A549 (cell line): ENCODE results near the gene TRPC3. TPM values are rescaled to one million over a fixed set of nuclear protein-coding genes. Genes with fewer than 3 reads are reported as not detected.

ENCODE experiments used
- ATAC-seq, 2 experiments: fragments of 200-7000 bp in 1 of 2; fragments of >200 bp in 1 of 2; cut with Nextera tagmentation in 1 of 2; cut with Tn5 transposase in 1 of 2; 3 replicates each; pipeline versions ENCODE4 v1.8.0 to v1.9.1; 2018 to 2020; ENCODE audit warnings: mild to moderate bottlenecking in 1 of 2, moderate library complexity in 1 of 2
- CTCF ChIA-PET: fragments of 300-600 bp; sonication (Branson Sonifier 250); formaldehyde crosslinking; extraction: SDS; loops from one replicate; lab custom pipeline; 2021; ENCODE audit warnings: antibody characterized with exemption, inconsistent platforms; lab: Yijun Ruan, JAX
- POLR2A ChIA-PET: fragments of 350-600 bp; formaldehyde crosslinking; extraction: SDS; loops from one replicate; lab custom pipeline; 2021; ENCODE audit warnings: antibody characterized with exemption, inconsistent platforms; lab: Yijun Ruan, JAX
- DNase-seq, 2 experiments: peaks; one replicate each; pipeline versions ENCODE4 v3.0.0 to v3.0.0-alpha.2; 2011 to 2016; ENCODE audit warnings: low read depth in 1 of 2, low spot score in 1 of 2
- FAIRE-seq: peaks from 2 replicates; lab custom pipeline; 2011; peaks lifted over from hg19 to GRCh38; lab: Jason Lieb, UNC
- H3K27ac ChIP-seq, 2 experiments: fragments of >200 bp; sonication (Bioruptor Twin); formaldehyde crosslinking; 3 replicates each; pipeline ENCODE4 v1.5.1; 2016 to 2017
- H3K4me1 ChIP-seq: fragments of >200 bp; sonication (Bioruptor Twin); formaldehyde crosslinking; 3 replicates; pipeline ENCODE4 v1.6.1; 2016
- H3K4me2 ChIP-seq: fragments of >200 bp; sonication (Bioruptor Twin); formaldehyde crosslinking; 3 replicates; pipeline ENCODE4 v1.6.1; 2016
- H3K4me3 ChIP-seq: fragments of >200 bp; sonication (Bioruptor Twin); formaldehyde crosslinking; 3 replicates; pipeline ENCODE4 v1.5.1; 2016
- H3K9me3 ChIP-seq: fragments of >200 bp; sonication (Bioruptor Twin); formaldehyde crosslinking; 3 replicates; pipeline ENCODE4 v1.6.1; 2016
- ATOH8 ChIP-seq: fragments of 250-450 bp; sonication (Bioruptor Pico); IDR thresholded peaks from 2 replicates; pipeline ENCODE4 v1.5.0; 2020; ENCODE audit warnings: low read depth, mild to moderate bottlenecking, moderate library complexity
- BCL3 ChIP-seq: fragments of >200 bp; sonication (Bioruptor Twin); formaldehyde crosslinking; IDR thresholded peaks from 3 replicates; pipeline ENCODE4 v1.6.1; 2016
- CBX8 ChIP-seq: fragments of 200-600 bp; sonication (generic); IDR thresholded peaks from 2 replicates; pipeline ENCODE4 v1.6.1; 2016
- CEBPB ChIP-seq, 2 experiments: fragments of >200 bp in 1 of 2; sonication (Bioruptor Twin) in 1 of 2; formaldehyde crosslinking in 1 of 2; IDR thresholded peaks; 2 replicates each; pipeline ENCODE4 v1.6.1; 2012 to 2016
- CHD2 ChIP-seq: fragments of 150-350 bp; IDR thresholded peaks from 2 replicates; pipeline ENCODE4 v1.6.1; 2014; ENCODE audit warnings: low read length; ENCODE audit not compliant: partially characterized antibody
- CHD4 ChIP-seq: fragments of 200-600 bp; sonication (generic); IDR thresholded peaks from 2 replicates; pipeline ENCODE4 v1.6.1; 2016; ENCODE audit warnings: antibody characterized with exemption, mild to moderate bottlenecking, borderline replicate concordance
- E2F6 ChIP-seq: IDR thresholded peaks from 2 replicates; pipeline ENCODE4 v1.6.1; 2012; ENCODE audit warnings: low read depth, borderline replicate concordance
- FOSB ChIP-seq: fragments of 250-450 bp; sonication (Bioruptor Pico); IDR thresholded peaks from 2 replicates; pipeline ENCODE4 v1.5.0; 2020; ENCODE audit warnings: mild to moderate bottlenecking, moderate library complexity
- FOXS1 ChIP-seq: fragments of 250-450 bp; sonication (Bioruptor Pico); IDR thresholded peaks from 2 replicates; pipeline ENCODE4 v1.5.0; 2020; ENCODE audit warnings: mild to moderate bottlenecking, moderate library complexity
- HDAC2 ChIP-seq: fragments of 200-600 bp; sonication (generic); IDR thresholded peaks from 2 replicates; pipeline ENCODE4 v1.6.1; 2016
- HOXB13 ChIP-seq: fragments of 250-450 bp; sonication (Bioruptor Pico); IDR thresholded peaks from 2 replicates; pipeline ENCODE4 v1.5.0; 2020; ENCODE audit warnings: low read depth, mild to moderate bottlenecking, moderate library complexity
- KDM1A ChIP-seq: fragments of 200-600 bp; sonication (generic); IDR thresholded peaks from 2 replicates; pipeline ENCODE4 v1.6.1; 2016; ENCODE audit warnings: low read depth, mild to moderate bottlenecking
- KDM5A ChIP-seq: fragments of 200-600 bp; sonication (generic); IDR thresholded peaks from 2 replicates; pipeline ENCODE4 v1.6.1; 2016; ENCODE audit warnings: antibody characterized with exemption, mild to moderate bottlenecking
- MAFK ChIP-seq: fragments of 450-650 bp; IDR thresholded peaks from 2 replicates; pipeline ENCODE4 v1.6.1; 2014; ENCODE audit not compliant: partially characterized antibody
- MAX ChIP-seq: IDR thresholded peaks from 2 replicates; pipeline ENCODE4 v1.6.1; 2012
- MAZ ChIP-seq: fragments of 150-350 bp; IDR thresholded peaks from 2 replicates; pipeline ENCODE4 v1.6.1; 2014; ENCODE audit warnings: antibody characterized with exemption, low read depth, low read length, borderline replicate concordance
- NFE2L2 ChIP-seq: fragments of 150-350 bp; conservative IDR thresholded peaks from 2 replicates; pipeline ENCODE4 v1.6.1; 2014; ENCODE audit warnings: low read length
- REST ChIP-seq: fragments of 200-600 bp; sonication (generic); IDR thresholded peaks from 2 replicates; pipeline ENCODE4 v1.6.1; 2016; ENCODE audit warnings: antibody characterized with exemption, mild to moderate bottlenecking, moderate library complexity
- RFX5 ChIP-seq: fragments of 450-650 bp; IDR thresholded peaks from 2 replicates; pipeline ENCODE4 v1.7.1; 2014; ENCODE audit warnings: antibody characterized with exemption, mild to moderate bottlenecking, moderate library complexity
- RNF2 ChIP-seq: fragments of 200-600 bp; sonication (generic); IDR thresholded peaks from 2 replicates; pipeline ENCODE4 v1.6.1; 2016; ENCODE audit warnings: low read depth, mild to moderate bottlenecking, antibody characterized with exemption, moderate library complexity, borderline replicate concordance
- TFCP2L1 ChIP-seq: fragments of 250-450 bp; sonication (Bioruptor Pico); IDR thresholded peaks from 2 replicates; pipeline ENCODE4 v1.5.0; 2021; ENCODE audit warnings: mild to moderate bottlenecking
- TP53 ChIP-seq: fragments of 250-450 bp; sonication (Bioruptor Pico); IDR thresholded peaks from 2 replicates; pipeline ENCODE4 v1.5.0; 2021; ENCODE audit warnings: mild to moderate bottlenecking, moderate library complexity
- ZC3H11A ChIP-seq: fragments of 450-650 bp; IDR thresholded peaks from 2 replicates; pipeline ENCODE4 v1.6.1; 2014; ENCODE audit warnings: antibody characterized with exemption, mild to moderate bottlenecking
- ZNF302 ChIP-seq: fragments of 250-450 bp; sonication (Bioruptor Pico); IDR thresholded peaks from 2 replicates; pipeline ENCODE4 v1.9.0; 2021; ENCODE audit warnings: inconsistent platforms, mild to moderate bottlenecking, moderate library complexity
- WGBS: methylation state at CpG from one replicate; pipeline ENCODE4 v1.1.6; 2017; ENCODE audit errors: missing lambda C conversion rate; 5-methylcytosine and 5-hydroxymethylcytosine counted together
- polyA plus RNA-seq, 4 experiments: library from polyadenylated mRNA; depleted of rRNA in 3 of 4; stranded (reverse); fragments of >200 nt; fragmentation: RNase III in 1 of 4; extraction: RNeasy Plus Mini Kit Qiagen cat#74134 plus additional on column Dnase treatment in 1 of 4; gene quantifications; 2 replicates in 3 of 4; 3 replicates in 1 of 4; pipeline ENCODE4 v1.2.3, GENCODE V29; 2011 to 2017

TRPC3 gene
- polyA plus RNA-seq, 2 of the 4 experiments (the other 2 are of a cell fraction): 0.03 to 0.04 TPM

GRCh38 chr4:121842862-121843261 is 109.0 kb downstream of the TRPC3 start:
- ATAC-seq (no peak), DNase-seq (no peak), FAIRE-seq (no peak)
- WGBS: 85% methylated on average over 4 of the region's 4 CpGs
- Histone ChIP-seq H3K4me3 (no peak overlapping the region), H3K4me1 (no peaks in the 10 kb centered on the region), H3K9me3 (no peaks in the 10 kb centered on the region), H3K4me2 (no peak overlapping the region), H3K27ac (no peak overlapping the region)
- no peak for TF ChIP-seq RNF2
- TF ChIP-seq NFE2L2: no peak
- no peak for TF ChIP-seq HDAC2
- TF ChIP-seq CBX8: no peak
- no peak for TF ChIP-seq MAZ
- TF ChIP-seq REST: no peak
- no peak for TF ChIP-seq FOSB (CRISPR knock-in tag)
- no peak for TF ChIP-seq ZC3H11A
- TF ChIP-seq CEBPB (IDR thresholded peaks at IDR 0.05): no peak
- CTCF ChIA-PET: no interaction called here
- POLR2A ChIA-PET: no interaction called here

GRCh38 chr4:121838136-121838535 is 113.7 kb downstream of the TRPC3 start:
- CTCF ChIA-PET: no interaction called here
- TF ChIP-seq HDAC2 (no peak), E2F6 (no peak), MAX (no peak), TP53 (CRISPR knock-in tag) (no peak), HOXB13 (no peak), CEBPB (IDR thresholded peaks at IDR 0.05) (no peak)
- FAIRE-seq: no peak

GRCh38 chr4:121829511-121829910 is 122.3 kb downstream of the TRPC3 start:
- CTCF ChIA-PET: no interaction called here
- TF ChIP-seq KDM1A: no peak
- no peak for TF ChIP-seq ZNF302 (CRISPR knock-in tag)
- TF ChIP-seq CHD4: no peak
- TF ChIP-seq CHD2: no peak
- no peak for TF ChIP-seq RFX5
- no peak for TF ChIP-seq KDM5A
- TF ChIP-seq CBX8: no peak
- TF ChIP-seq CEBPB (IDR thresholded peaks at IDR 0.05): no peak
- TF ChIP-seq FOXS1 (CRISPR knock-in tag): no peak
- TF ChIP-seq BCL3: no peak
- no peak for TF ChIP-seq ZC3H11A
- TF ChIP-seq ATOH8 (CRISPR knock-in tag): no peak
- TF ChIP-seq TFCP2L1 (CRISPR knock-in tag): no peak
- TF ChIP-seq MAFK: no peak
- WGBS: 85% methylated on average over 5 of the region's 5 CpGs

More at GRCh38 chr4:121838136-121838535, 113.7 kb downstream of the TRPC3 start:
- H3K4me2 ChIP-seq: no peak overlapping the region
- POLR2A ChIA-PET: no interaction called here
- H3K4me3 ChIP-seq: no peak overlapping the region
- H3K9me3 ChIP-seq: no peaks in the 10 kb centered on the region
- H3K4me1 ChIP-seq: no peaks in the 10 kb centered on the region
- ATAC-seq (no peak), DNase-seq (no peak)
- H3K27ac ChIP-seq: no peak overlapping the region

More at GRCh38 chr4:121829511-121829910, 122.3 kb downstream of the TRPC3 start:
- H3K27ac ChIP-seq: no peak overlapping the region
- peaks cover 11% of the 10 kb centered on the region; the same call in 1 of the 3 replicates for H3K4me1 ChIP-seq
- DNase-seq: no peak
- no peak for ATAC-seq
- H3K9me3 ChIP-seq: no peaks in the 10 kb centered on the region
- POLR2A ChIA-PET: no interaction called here
- no peak for FAIRE-seq
- H3K4me2 ChIP-seq: no peak overlapping the region
- H3K4me3 ChIP-seq: no peak overlapping the region
